ENCODE measurements around the gene SLC37A4.
"Not testable (repeated sequence)": the region's sequence is repeated elsewhere in the genome, so short reads cannot be mapped to it uniquely, and the experiment has no call there.

- TF ChIP-seq, protein P1, sequence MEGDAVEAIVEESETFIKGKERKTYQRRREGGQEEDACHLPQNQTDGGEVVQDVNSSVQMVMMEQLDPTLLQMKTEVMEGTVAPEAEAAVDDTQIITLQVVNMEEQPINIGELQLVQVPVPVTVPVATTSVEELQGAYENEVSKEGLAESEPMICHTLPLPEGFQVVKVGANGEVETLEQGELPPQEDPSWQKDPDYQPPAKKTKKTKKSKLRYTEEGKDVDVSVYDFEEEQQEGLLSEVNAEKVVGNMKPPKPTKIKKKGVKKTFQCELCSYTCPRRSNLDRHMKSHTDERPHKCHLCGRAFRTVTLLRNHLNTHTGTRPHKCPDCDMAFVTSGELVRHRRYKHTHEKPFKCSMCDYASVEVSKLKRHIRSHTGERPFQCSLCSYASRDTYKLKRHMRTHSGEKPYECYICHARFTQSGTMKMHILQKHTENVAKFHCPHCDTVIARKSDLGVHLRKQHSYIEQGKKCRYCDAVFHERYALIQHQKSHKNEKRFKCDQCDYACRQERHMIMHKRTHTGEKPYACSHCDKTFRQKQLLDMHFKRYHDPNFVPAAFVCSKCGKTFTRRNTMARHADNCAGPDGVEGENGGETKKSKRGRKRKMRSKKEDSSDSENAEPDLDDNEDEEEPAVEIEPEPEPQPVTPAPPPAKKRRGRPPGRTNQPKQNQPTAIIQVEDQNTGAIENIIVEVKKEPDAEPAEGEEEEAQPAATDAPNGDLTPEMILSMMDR (IDR thresholded peaks at IDR 0.05) = not testable (repeated sequence)
- TF ChIP-seq POLR2A (IDR thresholded peaks at IDR 0.05) = not testable (repeated sequence)
Measured at GRCh38 chr11:119059128-119059527, 28.5 kb upstream of the SLC37A4 start.

Data from thyroid gland (tissue), 4 donors.